Sciatic nerve (tissue), 2 donors: ENCODE measurements around the gene DEPDC5. TPM values are rescaled to one million over a fixed set of nuclear protein-coding genes. Genes with fewer than 3 reads are reported as not detected.
A peak's percentile ranks its signal among the peaks of the same experiment; 100 is the strongest.

Source experiments
- ATAC-seq: fragments of 200-7000 bp; cut with Tn5 transposase; one replicate; pipeline ENCODE4 v1.9.1; 2020; ENCODE audit warnings: mild to moderate bottlenecking, moderate library complexity
- DNase-seq: peaks from one replicate; pipeline ENCODE4 v3.0.0-alpha.2; 2020; ENCODE audit warnings: low spot score
- intact Hi-C: fragments of 100-400 bp; cut with DNase I; formaldehyde crosslinking; loops from one replicate; pipeline ENCODE4 v1.14.2; 2022
- total RNA-seq: library from RNA; stranded (reverse); fragmentation: NEBNext Ultra II Directional; extraction: Animal tissue kit (Norgen Biotek cat#: 25700); gene quantifications from one replicate; pipeline ENCODE4 v1.2.1, GENCODE V29; 2021
- donor health status: DM: no; HTN: no; CAD: no.
- donor health status: DM: no; HTN: no; CAD: no.

The DEPDC5 gene
- total RNA-seq, 1 donor from 2014 or later: 43.1 TPM

DNA sequence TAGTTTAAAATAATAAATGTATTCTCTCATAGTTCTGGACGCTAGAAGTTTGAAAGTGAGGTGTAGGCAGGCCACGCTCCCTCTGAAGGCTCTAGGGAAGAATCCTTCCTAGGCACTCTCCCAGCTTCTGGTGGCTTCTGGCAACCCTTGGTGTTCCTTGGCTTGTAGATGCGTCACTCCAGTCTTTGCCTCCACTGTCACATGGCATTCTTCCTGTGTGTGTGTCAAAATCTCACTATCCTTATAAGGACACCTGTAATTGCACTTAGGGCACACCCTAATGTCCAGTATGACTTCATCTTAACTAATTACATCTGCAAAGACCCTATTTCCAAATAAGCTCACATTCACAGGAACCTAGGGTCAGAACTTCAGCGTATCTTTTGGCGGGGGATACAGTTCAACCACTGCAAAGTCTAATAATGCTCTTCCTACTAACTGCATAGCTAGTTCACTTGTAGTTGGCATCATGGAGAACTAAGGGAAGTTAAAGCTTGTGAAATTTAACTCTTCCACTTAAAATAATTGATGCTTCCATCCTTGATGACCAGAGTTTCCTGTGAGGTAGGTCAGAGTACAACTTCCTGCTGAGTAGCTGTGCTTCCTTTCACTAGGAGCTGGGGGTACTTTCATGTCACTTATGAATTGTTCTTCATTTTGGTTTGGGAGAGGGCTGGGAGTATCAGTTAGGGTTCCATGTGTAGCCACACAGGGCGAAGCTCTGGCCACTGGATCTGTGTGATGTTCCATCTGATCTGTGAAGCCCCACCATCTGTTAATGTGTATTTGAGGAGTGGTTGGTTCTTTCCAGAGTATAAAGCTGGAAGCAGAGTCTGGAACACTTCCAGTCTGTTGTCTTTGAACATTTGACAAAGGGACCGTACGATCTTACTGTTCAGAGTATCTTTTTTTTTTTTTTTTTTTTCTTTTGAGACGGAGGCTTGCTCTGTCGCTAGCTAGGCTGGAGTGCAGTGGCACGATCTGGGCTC, 201.0 kb downstream of the DEPDC5 start:
- DNase-seq: no peak
- ATAC-seq: peak; percentile 71
- intact Hi-C loops: no loop called here

DNA sequence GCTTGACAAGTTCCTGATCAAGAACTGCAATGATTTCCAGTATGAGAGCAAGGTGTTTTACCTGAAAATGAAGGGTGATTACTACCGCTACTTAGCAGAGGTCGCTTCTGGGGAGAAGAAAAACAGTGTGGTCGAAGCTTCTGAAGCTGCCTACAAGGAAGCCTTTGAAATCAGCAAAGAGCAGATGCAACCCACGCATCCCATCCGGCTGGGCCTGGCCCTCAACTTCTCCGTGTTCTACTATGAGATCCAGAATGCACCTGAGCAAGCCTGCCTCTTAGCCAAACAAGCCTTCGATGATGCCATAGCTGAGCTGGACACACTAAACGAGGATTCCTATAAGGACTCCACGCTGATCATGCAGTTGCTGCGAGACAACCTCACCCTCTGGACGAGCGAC, 202.5 kb downstream of the DEPDC5 start:
- intact Hi-C loops: no loop called here

More for the DNA sequence above, 202.5 kb downstream of the DEPDC5 start:
- no peak for DNase-seq
- ATAC-seq: no peak

Other genes starting within 250 kb of the DEPDC5 start
- gene PISD, start 91.8 kb upstream of the DEPDC5 start, total RNA-seq: 49.0 TPM
- gene PRR14L, start 3.9 kb upstream of the DEPDC5 start, total RNA-seq: 53.1 TPM
- gene YWHAH, start 190.5 kb downstream of the DEPDC5 start, total RNA-seq: 150 TPM